Left renal cortex interstitium (tissue), 4 donors: Measurements from ENCODE around the gene PLK1. TPM values are rescaled to one million over a fixed set of nuclear protein-coding genes. Genes with fewer than 3 reads are reported as not detected.
"Not testable (repeated sequence)": the region's sequence is repeated elsewhere in the genome, so short reads cannot be mapped to it uniquely, and the experiment has no call there.

Experiments used
- DNase-seq, 4 donors: peaks; one replicate each; pipeline ENCODE4 v3.0.0-alpha.2; 2013; ENCODE audit warnings: low read depth in 4 of 4, low spot score in 2 of 4, missing footprints in 1 of 4
- polyA plus RNA-seq, 4 donors: library from polyadenylated mRNA; unstranded; fragments of 120-200 nt; gene quantifications; one replicate each; pipeline ENCODE4 v1.2.1, GENCODE V29; 2013; ENCODE audit not compliant: insufficient read length in 4 of 4

PLK1 gene
- polyA plus RNA-seq, 4 donors = 24.4 to 29.9 (median 26.1) TPM

DNA sequence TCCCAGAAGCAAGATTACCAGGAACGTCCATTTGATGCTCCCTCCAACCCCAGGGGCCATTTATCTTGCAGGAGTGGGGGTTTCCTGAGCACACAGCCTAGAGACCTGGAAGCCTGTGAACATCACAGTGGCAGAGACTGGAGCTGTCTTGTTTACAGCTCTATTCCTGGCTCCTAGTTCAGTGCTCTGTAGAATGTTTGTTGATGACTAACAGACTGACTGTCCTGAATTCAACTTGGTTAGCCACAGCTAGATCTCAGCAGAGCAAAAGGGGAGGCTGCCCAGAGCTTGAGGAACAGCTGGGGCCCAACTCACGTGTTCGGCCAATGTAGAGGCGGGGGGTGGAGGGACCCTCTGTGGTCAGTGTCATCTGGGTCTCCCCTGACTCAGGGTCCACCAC, 27.8 kb downstream of the PLK1 start:
- no peak for DNase-seq

DNA sequence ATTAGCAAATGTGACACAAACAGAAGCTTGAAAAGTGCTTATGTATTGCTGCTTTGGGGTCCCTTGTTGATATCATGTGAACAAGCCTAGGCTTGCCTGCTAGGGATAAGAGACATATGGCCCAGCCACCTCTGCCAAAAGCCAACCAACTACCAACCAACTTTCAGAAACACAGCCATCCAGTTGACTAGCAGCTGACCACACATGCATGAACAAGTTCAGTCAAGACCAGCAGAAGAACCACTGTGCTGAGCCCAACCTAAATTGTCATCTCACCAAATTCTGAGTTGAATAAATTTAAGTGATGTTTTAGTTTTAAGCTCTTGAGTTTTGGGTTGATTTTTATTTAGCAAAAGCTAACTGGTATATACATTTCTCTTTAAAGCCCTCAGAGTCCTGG, 30.8 kb downstream of the PLK1 start:
- DNase-seq = no peak

DNA sequence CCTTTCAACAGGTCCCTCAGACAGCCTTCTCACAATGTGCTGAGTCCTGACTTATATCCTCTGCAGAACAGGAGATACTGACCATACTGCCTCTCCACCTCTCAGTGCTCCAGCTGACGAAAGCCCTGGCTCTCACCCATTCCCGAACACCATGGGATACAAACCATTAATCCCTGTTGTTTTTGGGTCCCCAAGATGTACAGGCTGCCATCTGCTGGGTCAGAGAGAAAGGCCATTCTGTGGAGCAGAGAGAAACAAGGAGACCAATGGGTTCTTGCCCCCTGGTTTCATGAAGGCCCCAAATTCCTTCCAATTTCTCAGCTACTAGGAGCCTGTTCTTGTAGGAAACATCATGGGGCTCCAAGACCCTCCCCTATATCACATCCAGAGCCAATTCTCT, 31.3 kb downstream of the PLK1 start:
- no peak for DNase-seq

DNA sequence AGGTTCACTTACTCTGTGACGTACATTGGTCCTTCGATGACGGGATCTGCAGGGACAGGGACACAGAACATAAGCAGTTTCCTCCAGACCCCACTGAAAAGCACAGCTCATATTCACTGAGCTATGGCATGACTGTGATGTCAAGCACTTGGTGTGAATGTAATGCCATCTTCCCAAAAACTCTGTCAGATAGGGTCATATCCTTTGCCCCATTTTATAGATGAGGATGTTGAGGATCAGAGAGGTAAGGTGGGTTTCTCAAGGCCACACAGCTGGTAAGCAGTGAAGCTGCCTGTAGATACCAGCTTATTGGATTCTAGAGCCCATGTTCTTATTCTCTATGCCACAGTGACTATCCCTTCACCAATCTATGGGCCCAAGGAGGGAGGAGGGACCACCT, 31.8 kb downstream of the PLK1 start:
- no peak for DNase-seq

DNA sequence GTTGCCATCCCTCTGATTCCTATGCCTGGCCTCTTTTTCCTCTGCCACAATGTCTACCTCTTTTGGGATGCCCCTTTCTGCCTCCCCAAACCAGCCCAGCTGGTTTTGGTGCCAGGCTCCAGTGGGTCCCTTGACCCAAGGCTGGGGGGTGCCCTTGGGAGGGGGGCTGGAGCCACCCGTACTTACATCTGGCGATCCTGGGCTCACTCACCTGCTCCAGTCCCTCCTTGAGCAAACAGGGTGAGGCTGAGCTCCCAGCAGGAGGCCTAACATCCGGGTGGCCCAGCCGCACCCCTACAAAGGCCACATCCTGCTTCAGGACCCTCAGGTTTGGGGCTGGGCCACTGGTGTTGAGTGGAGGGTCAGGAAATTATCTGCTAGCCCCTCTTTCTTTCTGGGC, 33.1 kb downstream of the PLK1 start:
- DNase-seq = no peak

DNA sequence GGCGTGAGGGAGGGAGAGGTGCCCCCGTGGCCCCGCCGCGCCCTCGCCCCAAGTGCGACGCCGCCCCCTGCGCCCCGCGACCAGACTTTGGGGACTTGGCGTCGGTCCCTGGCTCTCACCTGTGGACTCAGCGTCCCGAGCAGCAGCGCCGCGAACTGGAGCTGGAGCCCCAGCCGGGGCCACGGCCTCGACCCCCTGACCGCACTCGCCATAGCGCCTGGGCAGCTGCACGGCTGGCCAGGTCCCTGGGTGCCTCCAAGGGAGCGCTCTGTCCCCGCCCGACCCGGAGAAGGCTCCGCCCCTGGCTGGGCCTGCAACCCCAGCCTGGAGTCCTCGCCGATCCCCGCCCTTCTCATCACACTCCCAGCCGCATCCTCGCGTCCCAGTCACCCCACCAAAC, 34.3 kb downstream of the PLK1 start, which contains the start of gene ERN2:
Gene ERN2, minus strand, starts transcription at position 247 of the 400 bp plus-strand sequence. Its CDS starts 35 bp downstream, at position 212.
- no peak for DNase-seq

DNA sequence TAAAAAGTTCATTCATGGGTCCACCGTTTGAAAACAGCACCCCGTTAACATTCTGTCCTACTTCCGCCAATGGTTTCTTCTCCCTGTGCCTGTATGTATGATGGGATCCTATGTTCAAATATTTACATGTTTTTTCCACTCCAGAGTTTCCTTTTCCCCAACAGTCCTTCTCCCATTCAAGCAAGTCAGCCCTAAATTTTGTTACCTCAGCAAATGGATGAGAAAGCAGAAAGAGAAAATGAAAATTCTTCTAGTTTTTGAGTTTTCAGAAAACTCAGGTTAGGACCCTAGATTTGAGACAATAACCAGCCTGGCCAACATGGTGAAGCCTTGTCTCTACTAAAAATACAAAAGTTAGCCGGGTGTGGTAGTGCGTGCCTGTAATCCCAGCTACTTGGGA, 37.8 kb downstream of the PLK1 start:
- DNase-seq = no peak

DNA sequence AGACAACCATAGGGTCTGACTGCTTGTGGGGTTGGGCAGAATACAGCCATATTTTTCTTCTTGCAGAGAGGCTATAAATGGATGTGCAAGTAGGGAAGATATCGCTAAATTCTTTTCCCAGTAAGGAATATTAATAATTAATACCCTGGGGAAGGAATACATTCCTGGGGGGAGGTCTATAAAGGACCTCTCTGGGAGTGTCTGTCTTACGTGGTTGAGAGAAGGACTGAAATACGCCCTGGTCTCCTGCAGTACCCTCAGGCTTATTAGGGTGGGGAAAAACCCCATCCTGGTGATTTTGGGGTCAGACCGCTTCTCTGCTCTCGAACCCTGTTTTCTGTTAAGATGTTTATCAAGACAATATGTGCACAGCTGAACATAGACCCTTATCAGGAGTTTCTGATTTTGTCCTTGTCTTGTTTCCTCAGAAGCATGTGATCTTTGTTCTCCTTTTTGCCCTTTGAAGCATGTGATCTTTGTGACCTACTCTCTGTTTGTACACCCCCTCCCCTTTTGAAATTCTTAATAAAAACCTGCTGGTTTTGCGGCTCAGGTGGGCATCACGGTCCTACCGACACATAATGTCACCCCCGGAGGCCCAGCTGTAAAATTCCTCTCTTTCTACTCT, 44.0 kb downstream of the PLK1 start:
- DNase-seq = not testable (repeated sequence)

DNA sequence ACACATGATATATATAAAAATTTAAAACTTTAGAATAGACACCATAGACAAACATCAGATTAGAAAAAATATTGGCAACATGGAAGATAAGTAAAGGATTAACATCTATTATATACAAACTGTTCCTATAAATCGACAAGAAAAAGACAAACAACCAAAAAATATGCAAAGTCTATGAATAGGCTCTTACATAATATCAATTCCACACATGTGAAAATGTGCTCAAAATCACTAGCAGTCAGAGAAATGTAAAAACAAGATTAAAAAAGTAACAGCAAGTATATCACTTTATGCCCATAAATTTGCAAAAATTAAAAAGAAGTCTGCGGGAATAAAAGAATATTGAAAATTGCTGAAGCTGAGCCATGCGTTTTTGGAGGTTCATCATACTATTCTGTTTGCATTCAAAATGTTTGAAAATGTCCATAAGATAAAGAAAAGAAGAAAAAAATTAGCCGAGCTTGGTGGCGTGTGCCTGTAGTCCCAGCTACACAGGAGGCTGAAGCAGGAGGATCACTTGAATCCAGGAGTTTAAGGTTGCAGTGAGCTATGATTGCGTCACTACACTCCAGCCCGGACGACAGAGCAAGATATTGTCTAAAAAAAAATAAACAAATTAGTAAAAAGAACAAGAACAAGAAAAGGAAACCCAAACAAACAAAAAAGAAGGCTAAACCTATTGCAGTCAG, 45.6 kb downstream of the PLK1 start:
- no peak for DNase-seq

DNA sequence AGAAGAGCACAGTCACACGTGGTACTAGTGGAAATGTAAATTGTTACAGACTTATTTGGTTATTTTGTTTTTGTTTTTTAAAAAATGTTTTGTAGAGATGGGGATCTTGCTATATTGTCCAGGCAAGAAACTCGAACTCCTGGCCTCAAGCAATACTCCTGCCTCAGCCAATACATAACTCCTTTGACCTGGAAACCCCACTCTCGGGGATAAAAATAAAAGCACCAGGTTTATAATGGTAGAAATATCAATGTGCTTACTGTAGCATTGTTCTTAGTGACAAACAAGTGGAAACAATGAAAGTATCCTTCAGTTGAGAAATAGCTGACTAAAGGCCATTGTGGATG, 46.1 kb downstream of the PLK1 start:
- no peak for DNase-seq

DNA sequence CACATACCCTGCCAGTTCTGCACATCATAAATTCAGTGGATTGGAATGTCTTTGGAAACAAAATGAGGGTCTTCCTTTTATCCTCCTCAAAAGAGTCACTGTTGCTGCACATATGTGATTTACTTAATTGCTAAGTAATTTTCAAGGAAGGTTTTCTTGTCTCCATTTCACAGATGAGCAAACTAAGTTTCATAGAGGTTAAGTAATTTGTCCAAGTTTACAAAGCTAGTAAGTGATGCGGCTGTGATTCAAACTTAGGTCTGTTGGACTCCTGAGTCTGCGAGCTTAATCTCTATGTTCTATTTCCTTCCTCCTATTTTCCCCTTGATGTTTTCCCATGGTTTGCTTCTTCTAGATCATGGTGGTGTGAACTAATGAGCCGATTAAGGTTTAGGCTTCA, 48.0 kb downstream of the PLK1 start:
- DNase-seq = no peak

DNA sequence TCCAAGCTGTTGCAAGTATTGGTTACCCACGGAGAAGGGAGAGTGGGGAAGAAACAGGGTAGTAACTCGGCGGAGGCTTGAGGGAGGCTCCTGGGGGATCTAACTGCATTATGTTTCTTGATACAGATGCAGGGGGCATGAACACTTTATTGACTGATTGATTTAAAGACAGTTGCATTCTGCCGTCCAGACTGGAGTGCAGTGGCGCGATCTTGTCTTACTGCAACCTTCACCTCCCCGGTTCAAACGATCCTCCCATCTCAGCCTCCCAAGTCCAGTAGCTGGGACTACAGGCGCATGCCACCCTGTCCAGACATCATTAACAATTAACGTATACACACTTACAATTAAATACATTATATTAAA, 49.4 kb downstream of the PLK1 start:
- DNase-seq = no peak

DNA sequence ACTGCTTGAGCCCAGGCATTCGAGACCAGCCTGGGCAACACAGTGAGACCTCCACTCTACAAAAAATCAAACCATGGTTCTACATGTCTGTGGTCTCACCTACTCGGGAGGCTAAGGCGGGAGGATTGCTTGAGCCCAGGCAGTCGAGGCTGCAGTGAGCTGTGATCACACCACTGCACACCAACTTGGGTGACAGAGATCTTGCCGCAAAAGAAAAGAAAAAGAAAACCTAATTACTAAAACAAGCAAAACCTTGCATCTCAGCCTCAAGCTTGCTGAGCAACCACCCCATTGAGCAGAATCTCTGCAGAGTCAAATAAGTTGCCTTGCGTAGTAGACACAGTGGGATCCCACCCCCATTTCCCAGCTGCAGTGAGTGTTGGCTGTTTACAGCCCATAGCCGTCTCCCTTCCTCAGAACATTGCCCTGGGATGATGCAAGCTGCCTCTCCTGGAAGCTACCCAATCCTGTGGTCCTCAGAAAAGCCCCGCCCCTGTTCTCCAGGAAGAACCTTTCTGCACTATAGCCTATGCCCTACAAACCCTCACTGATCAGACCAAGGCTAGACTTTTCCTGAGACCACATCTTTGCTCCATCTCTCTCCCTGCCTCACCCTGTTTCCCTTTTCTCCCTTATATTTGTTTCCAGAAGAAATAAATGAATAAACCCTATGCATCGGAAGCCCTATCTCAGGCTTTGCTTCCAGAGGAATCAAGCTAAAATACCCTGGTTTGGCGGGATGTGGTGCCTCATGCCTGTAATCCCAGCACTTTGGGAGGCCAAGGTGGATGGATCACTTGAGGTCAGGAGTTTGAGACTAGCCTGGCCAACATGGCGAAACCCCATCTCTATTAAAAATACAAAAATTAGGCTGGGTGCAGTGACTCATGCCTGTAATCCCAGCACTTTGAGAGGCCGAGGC, 51.1 kb downstream of the PLK1 start:
- DNase-seq = no peak

DNA sequence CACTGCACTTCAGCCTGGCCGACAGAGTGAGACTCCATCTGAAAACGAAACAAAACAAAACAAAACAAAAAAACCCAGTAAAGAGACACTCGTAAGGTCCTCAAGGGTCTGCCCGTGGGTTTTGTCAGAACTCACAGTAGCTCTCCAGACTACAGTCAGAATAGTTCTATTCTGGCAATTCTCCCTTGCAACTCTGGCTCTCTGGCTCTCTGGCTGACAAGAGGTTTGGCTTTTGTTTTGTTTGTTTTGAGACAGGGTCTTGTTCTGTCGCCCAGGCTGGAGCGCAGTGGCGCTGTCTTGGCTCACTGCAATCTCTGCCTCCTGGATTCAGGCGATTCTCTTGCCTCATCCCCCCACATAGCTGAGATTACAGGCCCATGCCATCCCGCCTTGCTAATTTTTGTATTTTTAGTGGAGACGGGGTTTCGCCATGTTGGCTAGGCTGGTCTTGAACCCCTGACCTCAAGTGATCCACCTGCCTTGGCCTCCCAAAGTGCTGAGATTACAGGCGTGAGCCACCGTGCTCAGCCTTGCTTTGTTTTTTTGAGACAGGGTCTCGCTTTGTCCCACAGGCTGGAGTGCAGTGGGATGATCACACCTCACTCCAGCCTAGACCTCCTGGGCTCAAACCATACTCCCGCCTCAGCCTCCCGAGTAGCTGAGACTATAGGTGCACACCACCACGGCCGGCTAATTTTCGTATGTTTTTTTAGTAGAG, 55.6 kb downstream of the PLK1 start:
- DNase-seq = no peak

DNA sequence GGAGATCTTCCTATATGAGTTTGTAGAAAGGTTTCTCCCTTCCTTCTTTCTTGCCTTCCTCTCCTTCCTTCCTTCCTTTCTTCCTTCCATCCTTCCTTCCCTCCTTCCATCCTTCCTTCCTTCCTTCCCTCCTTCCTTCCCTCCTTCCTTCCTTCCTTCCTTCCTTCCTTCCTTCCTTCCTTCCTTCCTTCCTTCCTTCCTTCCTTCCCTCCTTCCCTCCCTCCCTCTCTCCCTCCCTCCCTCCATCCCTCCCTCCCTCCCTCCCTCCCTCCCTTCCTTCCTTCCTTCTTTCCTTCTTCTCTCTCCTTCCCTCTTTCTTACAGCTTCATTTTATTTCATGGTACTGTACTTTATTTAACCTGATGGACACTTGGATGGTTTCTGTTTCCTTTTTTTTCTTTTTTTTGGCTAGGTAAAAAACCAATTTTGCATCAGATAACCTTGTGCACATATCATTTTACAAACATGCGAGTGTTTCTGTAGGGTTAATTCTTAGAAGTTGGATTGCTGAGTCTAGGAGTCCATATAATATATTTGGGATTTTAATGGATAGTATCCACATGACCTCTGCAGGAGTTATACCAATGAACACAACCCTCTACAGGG, 58.8 kb downstream of the PLK1 start:
- DNase-seq = not testable (repeated sequence)

DNA sequence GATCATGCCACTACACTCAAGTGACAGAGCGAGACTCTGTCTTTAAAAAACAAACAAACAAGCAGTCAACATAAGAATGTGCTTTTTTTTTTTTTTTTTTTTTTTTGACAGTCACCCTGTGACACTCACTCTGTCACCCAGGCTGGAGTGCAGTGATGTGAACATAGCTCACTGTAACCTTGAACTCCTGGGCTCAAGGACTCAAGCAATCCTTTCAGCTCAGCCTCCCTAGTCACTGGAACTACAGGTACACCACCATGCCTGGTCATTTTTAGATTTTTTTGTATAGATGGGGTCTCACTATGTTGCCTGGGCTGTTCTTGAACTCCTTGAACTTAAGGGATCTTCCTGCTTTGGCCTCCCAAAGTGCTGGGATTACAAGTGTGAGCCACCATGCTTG, 60.8 kb downstream of the PLK1 start:
- no peak for DNase-seq
